ENCODE data around the gene CHPF. TPM values are rescaled to one million over a fixed set of nuclear protein-coding genes. Genes with fewer than 3 reads are reported as not detected.

Gene CHPF
- total and polyA plus RNA-seq, 4 donors = 26.5 to 135 (median 58.2) TPM

- H3K9ac ChIP-seq (ENCODE audit: low read depth in 1 of 2, low read length in 2 of 2) = no peak overlapping the region
These were observed 32.2 kb upstream of the CHPF start for GRCh38 chr2:219575566-219576504.

More at GRCh38 chr2:219575566-219576504, 32.2 kb upstream of the CHPF start:
- peaks cover 0 to 8% (median 6%) of the 10 kb centered on the region in 4 donors for H3K4me1 ChIP-seq (ENCODE audit: control insufficient read depth in 4 of 4, insufficient read depth in 4 of 4, low read length in 3 of 4)
- TF ChIP-seq CTCF (IDR thresholded peaks at IDR 0.05; ENCODE audit: low read depth, low read length, missing input control) = no peak
- no peak for TF ChIP-seq EGR1 (IDR thresholded peaks at IDR 0.05; ENCODE audit: low read depth in 2 of 2)
- TF ChIP-seq REST (IDR thresholded peaks at IDR 0.05) = no peak
- no peak for TF ChIP-seq YY1 (IDR thresholded peaks at IDR 0.05)
- TF ChIP-seq HNF4A (conservative IDR thresholded peaks at IDR 0.05) = no peak
- no peak for TF ChIP-seq MAX (IDR thresholded peaks at IDR 0.05)
- TF ChIP-seq GABPA (IDR thresholded peaks at IDR 0.05 in 1 of 2, conservative IDR thresholded peaks at IDR 0.05 in 1 of 2) = no peak
- TF ChIP-seq ATF3 (IDR thresholded peaks at IDR 0.05) = no peak
- TF ChIP-seq ZBTB33 (IDR thresholded peaks at IDR 0.05) = no peak
- TF ChIP-seq RAD21 (IDR thresholded peaks at IDR 0.05) = no peak
- no peak for TF ChIP-seq JUND (IDR thresholded peaks at IDR 0.05)
- TF ChIP-seq HNF4G (IDR thresholded peaks at IDR 0.05) = no peak
- no peak for TF ChIP-seq RXRA (IDR thresholded peaks at IDR 0.05)
- TF ChIP-seq NR2F2 (IDR thresholded peaks at IDR 0.05) = no peak
- TF ChIP-seq FOXA2 (IDR thresholded peaks at IDR 0.05) = no peak
- no peak for TF ChIP-seq TAF1 (conservative IDR thresholded peaks at IDR 0.05)
- no peak for TF ChIP-seq FOXA1 (IDR thresholded peaks at IDR 0.05)
- DNase-seq (ENCODE audit: low spot score) = no peak
- WGBS = 80% methylated on average over 6 of the region's 6 CpGs
- H3K9me3 ChIP-seq (ENCODE audit: control insufficient read depth in 4 of 4, low read length in 3 of 4) = no peaks in the 10 kb centered on the region
- H3K27ac ChIP-seq (ENCODE audit: low read depth in 1 of 2, low read length in 2 of 2) = no peak overlapping the region
- no peaks in the 10 kb centered on the region for H3K36me3 ChIP-seq (ENCODE audit: control insufficient read depth in 4 of 4, insufficient read depth in 3 of 4, low read depth in 1 of 4, low read length in 3 of 4)
- no peak overlapping the region for H3K4me3 ChIP-seq (ENCODE audit: low read depth in 1 of 3, low read length in 3 of 3)
- peaks cover 0 to 2% (median 0%) of the 10 kb centered on the region in 4 donors for H3K27me3 ChIP-seq (ENCODE audit: control insufficient read depth in 4 of 4, insufficient read depth in 4 of 4, low read length in 3 of 4)

Measured in liver (tissue), 9 donors.